BLaER1 treated with 17β-estradiol and CSF1 and Interleukin-3, amounts not matched to agents 10 nM and 100 nM (cell line): ENCODE results near the gene VAMP8.
A peak's percentile ranks its signal among the peaks of the same experiment; 100 is the strongest.
"Not testable (repeated sequence)": the region's sequence is repeated elsewhere in the genome, so short reads cannot be mapped to it uniquely, and the experiment has no call there.

Experiments
- H3K27ac ChIP-seq, 11 experiments: shearing (Covaris generic); formaldehyde crosslinking; 2 replicates each; pipeline ENCODE4 v1.8.1; 2022
- H3K27me3 ChIP-seq, 11 experiments: shearing (Covaris generic); formaldehyde crosslinking; 2 replicates each; pipeline ENCODE4 v1.8.1; 2022
- H3K36me3 ChIP-seq, 11 experiments: shearing (Covaris generic); formaldehyde crosslinking; 2 replicates each; pipeline ENCODE4 v1.8.1; 2022
- H3K4me1 ChIP-seq, 10 experiments: shearing (Covaris generic); formaldehyde crosslinking; 2 replicates each; pipeline ENCODE4 v1.8.1; 2022
- H3K4me2 ChIP-seq, 11 experiments: shearing (Covaris generic); formaldehyde crosslinking; 2 replicates each; pipeline ENCODE4 v1.8.1; 2022
- H3K4me3 ChIP-seq, 10 experiments: shearing (Covaris generic); formaldehyde crosslinking; 2 replicates each; pipeline ENCODE4 v1.8.1; 2022
- H3K9ac ChIP-seq, 11 experiments: shearing (Covaris generic); formaldehyde crosslinking; 2 replicates each; pipeline ENCODE4 v1.8.1; 2022
- H3K9me3 ChIP-seq, 11 experiments: shearing (Covaris generic); formaldehyde crosslinking; replicated peaks in 1 of 11; 2 replicates each; pipeline ENCODE4 v1.8.1; 2022
- H4K20me1 ChIP-seq, 11 experiments: shearing (Covaris generic); formaldehyde crosslinking; 2 replicates each; pipeline ENCODE4 v1.8.1; 2022
- Cebpa-rat ChIP-seq, 11 experiments: shearing (Covaris generic); IDR thresholded peaks; 2 replicates each; pipeline ENCODE4 v1.8.1; 2022

The VAMP8 gene

DNA sequence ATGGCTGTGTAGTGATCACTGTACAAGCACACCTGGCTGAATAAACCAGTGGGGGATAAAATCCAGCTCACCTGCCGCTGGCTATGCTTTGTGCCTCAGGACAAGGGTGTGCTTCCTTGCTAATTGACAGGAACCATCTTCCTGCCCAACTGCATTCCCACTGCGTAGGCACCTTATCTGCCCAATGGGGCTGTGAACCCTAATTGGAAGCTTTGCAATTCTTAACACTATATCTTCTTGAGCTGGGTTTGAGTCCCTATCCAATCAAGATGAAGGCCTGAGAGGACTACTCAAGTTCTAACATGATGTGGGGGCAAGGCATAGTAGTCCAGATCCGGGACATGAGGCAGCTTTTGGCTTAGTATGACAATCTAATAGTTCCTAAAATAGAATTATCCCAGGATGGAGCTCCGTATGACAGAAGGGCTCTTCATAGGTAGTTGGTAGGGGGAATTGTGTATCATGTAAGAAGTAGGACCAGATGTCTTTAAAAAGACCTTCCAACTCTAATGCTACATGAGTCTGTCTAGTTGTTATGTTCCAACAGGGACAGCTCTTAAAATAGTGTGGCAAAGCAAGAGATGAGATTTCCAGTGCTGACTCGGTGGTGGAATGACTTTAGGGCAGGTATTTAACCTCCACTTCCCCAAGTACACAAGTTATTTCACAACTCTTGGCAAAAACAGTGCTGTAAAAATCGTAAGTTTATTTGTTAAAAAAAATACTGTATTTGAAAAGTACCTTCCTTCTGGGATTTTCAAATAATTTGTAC lies 27.4 kb downstream of the VAMP8 start:
- no peak overlapping the region; a peak in 2 of 22 replicates for H3K9ac ChIP-seq
- no peaks in the 10 kb centered on the region for H3K9me3 ChIP-seq
- peaks cover 22 to 63% (median 41%) of the 10 kb centered on the region in 10 experiments for H3K4me1 ChIP-seq
- no peaks in the 10 kb centered on the region for H3K27me3 ChIP-seq
- no peak overlapping the region for H3K27ac ChIP-seq
- no peak overlapping the region for H3K4me3 ChIP-seq
- H4K20me1 ChIP-seq: peaks cover 0 to 62% (median 37%) of the 10 kb centered on the region in 11 experiments; a peak in 15 of 22 replicates
- H3K4me2 ChIP-seq: peak overlapping the region in 9 of 11 experiments; percentile 88 to 98 (median 94); a peak in 14 of 22 replicates
- TF ChIP-seq Cebpa-rat (IDR thresholded peaks at IDR 0.05): no peak
- H3K36me3 ChIP-seq: peaks cover 26 to 58% (median 47%) of the 10 kb centered on the region in 11 experiments

DNA sequence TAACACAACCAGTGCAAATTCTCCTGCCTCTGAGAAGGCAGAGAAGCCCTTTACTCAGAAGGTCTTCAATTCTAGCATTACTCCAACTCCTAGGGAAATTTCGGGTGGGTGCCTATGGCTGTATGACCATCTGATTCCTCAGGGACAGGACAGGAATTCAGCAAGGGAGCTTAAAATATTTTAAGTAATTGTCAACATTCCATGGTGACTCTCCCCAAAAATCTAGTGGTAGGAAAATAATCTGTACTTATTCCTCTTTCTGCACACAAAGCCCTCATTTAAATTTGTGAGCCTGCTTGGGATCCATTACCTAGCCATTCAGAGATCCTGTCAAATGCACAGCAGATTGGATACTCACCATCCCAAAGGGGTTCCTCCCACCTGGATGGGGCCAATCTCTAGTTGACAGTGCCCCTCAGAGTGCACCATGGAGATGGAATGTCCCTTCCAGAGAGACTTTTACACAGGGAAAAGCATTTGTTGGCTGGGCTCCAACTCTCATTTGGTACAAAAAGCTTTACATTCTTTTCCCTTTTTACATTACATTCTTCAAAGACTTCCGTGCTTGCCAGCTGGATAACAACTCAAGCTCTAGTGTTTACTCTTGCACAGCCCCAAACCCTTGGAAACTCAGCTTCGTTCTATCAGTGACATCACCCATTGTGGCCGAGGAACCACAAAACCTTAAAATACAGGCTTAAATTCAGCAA lies 28.2 kb downstream of the VAMP8 start:
- Histone ChIP-seq H3K36me3 (peaks cover 28 to 58% (median 47%) of the 10 kb centered on the region in 11 experiments), H3K27ac (no peak overlapping the region), H4K20me1 (peaks cover 5 to 59% (median 37%) of the 10 kb centered on the region in 11 experiments; a peak in 15 of 22 replicates), H3K4me2 (peak overlapping the region in 2 of 11 experiments; percentile 91 to 93; a peak in 1 of 22 replicates), H3K4me3 (no peak overlapping the region), H3K9me3 (no peaks in the 10 kb centered on the region), H3K4me1 (peaks cover 27 to 69% (median 48%) of the 10 kb centered on the region in 10 experiments), H3K27me3 (no peaks in the 10 kb centered on the region), H3K9ac (no peak overlapping the region; a peak in 1 of 22 replicates)
- TF ChIP-seq Cebpa-rat (IDR thresholded peaks at IDR 0.05): no peak

DNA sequence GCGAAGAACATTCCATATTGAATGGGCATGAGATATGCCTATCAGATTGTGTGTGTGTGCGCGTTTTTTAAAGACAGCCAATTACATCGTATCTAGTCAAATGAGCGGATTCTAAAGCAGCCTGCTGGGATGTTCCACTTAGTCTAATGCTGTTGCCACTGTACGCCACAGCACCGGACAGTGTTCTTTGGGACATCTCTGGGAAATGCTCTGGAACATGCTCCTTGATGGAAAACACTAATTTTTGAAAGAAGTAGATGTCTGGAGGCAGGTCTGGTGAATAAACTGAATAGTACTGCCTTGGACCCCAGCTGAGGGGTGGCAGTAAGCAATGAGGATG lies 28.7 kb downstream of the VAMP8 start:
- H3K4me1 ChIP-seq: peaks cover 31 to 71% (median 51%) of the 10 kb centered on the region in 10 experiments
- no peak overlapping the region for H3K4me3 ChIP-seq
- TF ChIP-seq Cebpa-rat (IDR thresholded peaks at IDR 0.05): no peak
- H4K20me1 ChIP-seq: peaks cover 5 to 54% (median 37%) of the 10 kb centered on the region in 11 experiments; a peak in 14 of 22 replicates
- peaks cover 28 to 54% (median 44%) of the 10 kb centered on the region in 11 experiments for H3K36me3 ChIP-seq
- H3K27ac ChIP-seq: no peak overlapping the region
- H3K27me3 ChIP-seq: no peaks in the 10 kb centered on the region
- no peak overlapping the region for H3K4me2 ChIP-seq
- peak overlapping the region in 1 of 11 experiments; percentile 25; a peak in 1 of 22 replicates for H3K9ac ChIP-seq
- H3K9me3 ChIP-seq: no peaks in the 10 kb centered on the region

DNA sequence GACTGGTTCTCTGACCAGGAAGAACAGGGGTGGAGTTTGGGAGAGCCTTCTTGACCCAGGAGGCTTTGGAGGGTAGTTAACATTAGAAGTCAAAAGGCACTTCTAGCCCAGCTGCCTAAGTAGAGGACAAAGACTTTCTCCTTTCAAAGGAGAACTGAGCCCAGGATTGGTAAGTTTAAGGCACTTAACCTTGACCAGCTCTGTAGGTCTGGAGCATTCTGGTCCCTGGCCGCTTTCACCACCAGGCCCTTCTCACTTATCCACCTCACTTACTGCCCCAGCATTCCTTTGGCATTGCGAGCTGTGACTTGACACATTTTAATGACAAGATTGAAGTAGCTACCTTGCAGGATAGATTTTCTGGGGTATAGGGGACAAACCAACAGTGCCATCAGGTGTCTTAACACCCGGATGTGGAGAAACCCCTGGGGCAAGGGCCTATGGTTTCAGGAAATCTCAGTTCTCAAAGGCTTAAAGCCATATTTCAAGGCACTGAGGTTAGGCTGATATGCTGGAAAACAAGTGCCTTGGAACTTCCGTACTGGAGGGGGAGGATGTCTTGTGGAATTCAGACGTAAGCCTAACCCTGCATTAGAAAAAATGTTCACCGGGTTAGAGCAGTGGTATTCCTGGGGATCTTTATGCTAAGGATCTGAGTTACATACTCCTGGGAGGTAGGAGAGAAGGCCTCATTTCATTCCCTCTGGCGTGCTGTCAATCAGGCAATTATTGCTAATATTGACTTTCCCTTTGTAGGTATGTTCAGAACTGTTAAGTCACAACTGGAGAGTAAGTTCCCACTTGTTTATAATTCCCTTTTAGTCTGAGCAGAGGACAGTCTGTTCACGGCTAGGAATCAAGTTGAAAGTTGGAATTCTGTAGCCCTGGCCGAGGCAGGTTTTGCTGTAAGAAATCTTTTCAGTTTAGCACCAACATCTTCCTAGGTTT lies 30.2 kb downstream of the VAMP8 start:
- H4K20me1 ChIP-seq: peaks cover 5 to 47% (median 35%) of the 10 kb centered on the region in 11 experiments; a peak in 14 of 22 replicates
- TF ChIP-seq Cebpa-rat (IDR thresholded peaks at IDR 0.05): no peak
- no peaks in the 10 kb centered on the region for H3K27me3 ChIP-seq
- H3K36me3 ChIP-seq: peaks cover 28 to 54% (median 44%) of the 10 kb centered on the region in 11 experiments
- peak overlapping the region in 6 of 11 experiments; percentile 7 to 36 (median 26); a peak in 8 of 22 replicates for H3K9ac ChIP-seq
- no peak overlapping the region for H3K4me3 ChIP-seq
- H3K27ac ChIP-seq: no peak overlapping the region
- peaks cover 27 to 67% (median 48%) of the 10 kb centered on the region in 10 experiments for H3K4me1 ChIP-seq
- H3K4me2 ChIP-seq: no peak overlapping the region
- H3K9me3 ChIP-seq: no peaks in the 10 kb centered on the region

GRCh38 chr2:85611217-85611704 lies 33.9 kb downstream of the VAMP8 start:
- Histone ChIP-seq H4K20me1 (peaks cover 8 to 39% (median 27%) of the 10 kb centered on the region in 11 experiments; a peak in 14 of 22 replicates), H3K27ac (peak overlapping the region; percentile 64 to 89 (median 83)), H3K4me1 (peaks cover 25 to 54% (median 40%) of the 10 kb centered on the region in 10 experiments), H3K9ac (peak overlapping the region; percentile 85 to 94 (median 90)), H3K4me2 (peak overlapping the region; percentile 79 to 99 (median 89)), H3K4me3 (peak overlapping the region; percentile 85 to 99 (median 92)), H3K27me3 (no peaks in the 10 kb centered on the region), H3K36me3 (peaks cover 28 to 43% (median 40%) of the 10 kb centered on the region in 11 experiments), H3K9me3 (no peaks in the 10 kb centered on the region)
- no peak for TF ChIP-seq Cebpa-rat (IDR thresholded peaks at IDR 0.05)

DNA sequence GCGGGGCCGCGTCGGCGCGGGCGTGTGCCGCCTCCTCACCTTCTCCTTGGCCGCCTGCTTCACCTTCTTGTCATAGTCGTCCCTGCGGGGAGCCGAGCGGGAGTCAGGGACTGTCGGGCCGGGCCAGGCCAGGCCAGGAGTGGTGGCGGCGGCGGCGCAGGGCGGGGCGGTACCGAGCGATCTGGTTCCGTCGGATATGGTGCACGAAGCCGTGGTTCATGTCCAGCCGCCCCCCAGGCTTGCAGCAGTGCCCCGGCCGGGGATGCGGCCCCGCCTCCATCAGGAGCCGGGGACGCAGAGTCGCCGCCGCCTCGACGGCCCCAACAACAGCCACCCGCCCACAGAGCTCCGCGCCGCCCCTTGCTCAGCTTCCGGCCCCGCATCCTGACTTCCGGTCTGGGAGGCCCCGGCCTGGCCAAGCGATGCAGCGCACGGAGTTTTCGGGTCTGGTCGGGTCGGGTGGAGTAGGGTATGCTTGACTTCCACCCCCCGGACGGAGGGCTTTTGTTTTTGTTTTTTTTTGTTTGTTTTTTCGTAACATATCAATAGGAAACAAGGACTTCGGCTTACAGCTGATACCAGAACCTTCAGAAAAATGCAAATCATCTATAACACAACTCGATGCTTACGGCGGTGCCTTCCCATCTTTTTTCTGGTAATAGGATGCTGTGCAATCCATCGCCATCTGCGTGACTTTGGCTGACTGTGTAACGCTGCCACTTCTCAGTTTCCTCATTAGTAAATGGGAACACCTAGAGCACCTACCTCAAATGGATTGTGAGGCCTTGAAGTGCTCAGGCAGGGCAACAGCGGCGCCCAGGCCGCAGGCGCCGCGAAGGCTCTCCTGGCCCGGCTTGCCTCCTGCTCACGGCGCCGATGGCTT lies 34.6 kb downstream of the VAMP8 start, which contains the start of gene C2orf68:
C2orf68 (minus strand) TSS at position 362 of the 883 bp plus-strand sequence; CDS start at position 280, 82 bp downstream.
- Histone ChIP-seq H4K20me1 (peaks cover 10 to 39% (median 25%) of the 10 kb centered on the region in 11 experiments; a peak in 17 of 22 replicates), H3K36me3 (peaks cover 28 to 36% (median 34%) of the 10 kb centered on the region in 11 experiments), H3K27ac (peak within 1 kb of the TSS; percentile 64 to 89 (median 83)), H3K4me2 (peak within 1 kb of the TSS; percentile 79 to 99 (median 89)), H3K9me3 (no peaks in the 10 kb centered on the region), H3K4me3 (peak within 1 kb of the TSS; percentile 85 to 99 (median 92)), H3K9ac (peak within 1 kb of the TSS; percentile 85 to 94 (median 90)), H3K4me1 (peaks cover 28 to 51% (median 41%) of the 10 kb centered on the region in 10 experiments), H3K27me3 (no peaks in the 10 kb centered on the region)
- no peak for TF ChIP-seq Cebpa-rat (IDR thresholded peaks at IDR 0.05)

GRCh38 chr2:85613717-85614515 lies 36.5 kb downstream of the VAMP8 start:
- H3K36me3 ChIP-seq: peaks cover 23 to 36% (median 31%) of the 10 kb centered on the region in 11 experiments
- H3K9ac ChIP-seq: 0 out of 22 replicates have a peak overlapping the region, but pooled peaks of 1 of the 11 experiments have one; percentile 25
- no peak overlapping the region for H3K4me2 ChIP-seq

GRCh38 chr2:85614757-85615156 lies 37.4 kb downstream of the VAMP8 start:
- H3K4me1 ChIP-seq: peaks cover 39 to 57% (median 46%) of the 10 kb centered on the region in 10 experiments
- not testable (repeated sequence) for H3K4me3 ChIP-seq, H3K9ac ChIP-seq

More at GRCh38 chr2:85613717-85614515, 36.5 kb downstream of the VAMP8 start:
- no peak overlapping the region for H3K4me3 ChIP-seq
- H3K27ac ChIP-seq: no peak overlapping the region
- H3K9me3 ChIP-seq: no peaks in the 10 kb centered on the region
- H3K27me3 ChIP-seq: no peaks in the 10 kb centered on the region
- peaks cover 20 to 46% (median 30%) of the 10 kb centered on the region in 11 experiments; a peak in 20 of 22 replicates for H4K20me1 ChIP-seq
- 0 out of 22 replicates have a peak, but pooled peaks of 1 of the 11 experiments have one; percentile 6 for TF ChIP-seq Cebpa-rat (IDR thresholded peaks at IDR 0.05)
- peaks cover 39 to 61% (median 52%) of the 10 kb centered on the region in 10 experiments for H3K4me1 ChIP-seq

More at GRCh38 chr2:85614757-85615156, 37.4 kb downstream of the VAMP8 start:
- not testable (repeated sequence) for H3K27me3 ChIP-seq, H3K4me2 ChIP-seq, H3K27ac ChIP-seq, H3K9me3 ChIP-seq
- H4K20me1 ChIP-seq: peaks cover 14 to 47% (median 32%) of the 10 kb centered on the region in 11 experiments; a peak in 21 of 22 replicates
- H3K36me3 ChIP-seq: peaks cover 23 to 36% (median 32%) of the 10 kb centered on the region in 11 experiments
